HG03095 (cell line): ENCODE data around the gene ADAM10.

Experiments used
- ATAC-seq: cut with Tn5 transposase; IDR thresholded peaks from one replicate; pipeline ENCODE4 v1.9.1; 2021; ENCODE audit warnings: moderate library complexity; ENCODE audit not compliant: unreplicated experiment

Gene ADAM10

DNA sequence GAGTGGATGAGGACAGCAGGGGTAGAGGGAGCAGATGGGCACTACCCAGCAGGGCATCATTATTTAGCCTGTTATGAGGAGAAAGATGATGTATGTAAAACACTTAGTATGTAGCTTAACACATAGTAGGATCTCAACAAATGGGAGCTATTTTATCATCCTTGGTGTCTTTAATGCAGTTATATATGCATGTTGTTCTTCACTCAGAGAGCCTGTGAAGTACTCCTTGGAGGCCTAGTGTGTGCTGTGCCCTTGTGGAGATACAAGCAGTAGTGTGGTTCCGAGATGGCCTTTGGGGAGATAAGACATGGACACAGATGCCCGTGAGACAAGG, 193.5 kb downstream of the ADAM10 start:
- no peak for ATAC-seq

- no peak for ATAC-seq
Observed at GRCh38 chr15:58555162-58556027, 194.1 kb downstream of the ADAM10 start.

DNA sequence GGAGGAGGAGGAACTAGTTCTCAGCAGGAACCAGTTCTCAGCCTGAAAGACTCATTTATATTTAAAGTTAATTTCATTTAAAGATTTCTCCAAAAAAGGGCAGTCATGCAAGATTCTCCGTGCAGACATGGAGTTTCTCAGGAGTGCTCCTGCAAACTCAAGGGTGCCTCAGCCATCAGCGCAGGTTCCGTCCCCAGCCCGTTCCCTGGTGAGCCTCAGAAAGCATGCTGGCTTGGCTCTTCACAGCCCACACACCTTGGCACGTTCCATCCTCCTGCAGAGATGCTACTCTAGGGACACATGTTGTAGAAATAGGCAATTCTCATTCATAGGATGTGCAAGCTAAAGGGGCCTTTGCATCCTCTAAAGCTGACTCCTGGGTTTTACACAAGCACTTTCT, 194.7 kb downstream of the ADAM10 start:
- ATAC-seq, result no peak

- ATAC-seq, result no peak
Observed at GRCh38 chr15:58553365-58553918, 196.1 kb downstream of the ADAM10 start.

- no peak for ATAC-seq
Observed at GRCh38 chr15:58552505-58553364, 196.8 kb downstream of the ADAM10 start.

DNA sequence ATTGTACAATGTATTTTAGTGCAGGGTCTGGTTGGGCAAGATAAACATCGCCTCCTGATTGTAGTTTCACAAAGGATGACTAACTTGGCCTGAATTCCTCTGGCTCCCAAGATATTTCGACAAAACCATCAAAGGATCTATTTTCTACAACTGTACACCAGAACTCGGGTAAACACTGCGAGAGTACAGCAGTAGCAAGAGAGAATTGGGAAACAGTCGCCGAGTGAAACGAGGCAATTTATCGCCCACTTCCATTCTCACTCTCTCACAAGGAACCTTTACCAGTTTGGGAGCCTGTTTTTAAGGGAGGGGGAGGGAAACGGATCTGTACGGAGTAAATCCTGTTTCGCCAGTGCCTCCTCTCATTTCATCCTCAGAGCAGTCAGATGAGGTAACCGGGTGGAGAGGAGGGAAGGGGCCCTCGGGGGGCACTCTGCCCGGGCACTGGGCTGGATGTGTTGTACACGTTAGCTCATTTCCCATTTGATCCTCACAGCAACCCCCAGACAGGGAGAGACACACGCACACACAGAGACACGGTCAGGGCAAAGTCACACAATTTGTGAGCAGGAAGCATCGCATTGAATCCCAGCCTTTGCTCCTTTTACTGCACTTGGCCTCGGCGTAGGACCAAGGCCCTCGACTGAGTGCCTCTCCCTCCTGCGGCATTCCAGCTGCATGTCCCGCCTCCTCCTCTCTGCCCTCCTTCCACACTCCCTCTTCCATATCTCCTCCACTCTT, 197.6 kb downstream of the ADAM10 start:
- no peak for ATAC-seq

- ATAC-seq, result no peak
Observed at GRCh38 chr15:58551084-58551763, 198.3 kb downstream of the ADAM10 start.

DNA sequence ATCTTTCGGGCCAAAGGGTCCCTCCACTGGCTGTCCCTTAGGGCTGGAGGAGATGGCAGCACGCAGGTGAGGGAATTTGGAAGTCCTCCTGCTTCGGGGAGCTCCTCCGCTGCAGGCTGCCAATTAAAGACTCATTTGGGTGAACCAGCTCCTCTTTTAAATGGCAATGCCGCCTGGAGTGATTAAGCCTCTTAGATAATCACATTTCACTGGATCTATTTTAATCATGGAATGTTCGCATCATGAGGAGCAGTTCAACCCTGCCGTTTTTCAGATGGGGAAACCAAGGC, 199.8 kb downstream of the ADAM10 start:
- no peak for ATAC-seq

GRCh38 chr15:58549013-58549784, 200.3 kb downstream of the ADAM10 start:
- no peak for ATAC-seq

DNA sequence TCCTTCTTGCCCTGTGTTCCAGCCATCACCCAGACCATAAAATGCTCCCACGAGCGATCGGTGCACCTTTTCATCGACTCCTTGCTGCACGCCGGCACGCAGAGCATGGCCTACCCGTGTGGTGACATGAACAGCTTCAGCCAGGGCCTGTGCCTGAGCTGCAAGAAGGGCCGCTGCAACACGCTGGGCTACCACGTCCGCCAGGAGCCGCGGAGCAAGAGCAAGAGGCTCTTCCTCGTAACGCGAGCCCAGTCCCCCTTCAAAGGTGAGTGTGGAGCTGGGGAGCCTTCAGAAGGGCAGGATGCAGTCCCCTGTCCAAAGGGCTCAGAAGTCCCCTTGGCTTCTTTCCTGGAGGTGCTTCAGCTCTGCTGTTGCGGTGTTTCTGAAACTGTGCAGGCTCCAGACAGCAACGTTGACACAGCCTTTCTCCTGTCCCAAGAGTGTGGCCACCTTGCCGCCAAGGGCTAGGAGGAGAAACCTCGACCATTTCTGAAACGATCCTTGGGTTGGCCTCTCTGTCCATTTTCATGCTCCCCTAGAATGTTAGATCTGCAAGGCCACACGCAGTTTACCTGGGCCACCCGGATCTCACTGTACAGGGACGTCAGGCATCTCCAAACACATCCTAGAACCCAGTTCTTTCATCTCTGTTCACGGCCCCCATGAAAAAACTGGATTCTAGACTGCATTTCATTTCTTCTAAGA, 201.0 kb downstream of the ADAM10 start:
- ATAC-seq, result no peak

- no peak for ATAC-seq
Observed at GRCh38 chr15:58547628-58548307, 201.7 kb downstream of the ADAM10 start.

GRCh38 chr15:58546635-58547627, 202.6 kb downstream of the ADAM10 start:
- ATAC-seq, result no peak

DNA sequence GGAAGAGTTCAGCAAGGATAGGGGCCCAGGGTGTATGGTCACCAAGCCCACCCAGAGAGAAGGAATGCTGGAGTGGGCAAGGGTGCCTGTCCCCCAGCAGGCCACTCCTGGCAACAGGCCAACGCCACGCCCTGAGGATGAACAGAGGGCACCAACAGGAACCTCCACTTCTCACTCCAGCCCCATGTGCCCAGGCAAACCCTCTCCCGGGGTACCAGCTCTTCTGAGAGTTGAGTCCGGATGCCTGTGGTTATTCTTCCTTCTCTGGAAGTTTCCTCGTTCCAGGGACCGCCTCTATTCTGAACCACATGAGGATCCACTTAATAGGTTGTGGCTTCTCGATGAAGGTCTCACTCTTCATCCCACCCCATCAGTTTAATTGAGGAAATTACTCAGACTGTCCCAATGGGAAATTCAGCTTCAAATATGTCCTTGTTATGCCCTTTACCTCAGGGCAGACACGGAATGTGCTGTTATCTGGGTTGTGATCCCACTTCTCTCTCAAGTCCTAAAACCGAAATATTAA, 203.4 kb downstream of the ADAM10 start:
- no peak for ATAC-seq

DNA sequence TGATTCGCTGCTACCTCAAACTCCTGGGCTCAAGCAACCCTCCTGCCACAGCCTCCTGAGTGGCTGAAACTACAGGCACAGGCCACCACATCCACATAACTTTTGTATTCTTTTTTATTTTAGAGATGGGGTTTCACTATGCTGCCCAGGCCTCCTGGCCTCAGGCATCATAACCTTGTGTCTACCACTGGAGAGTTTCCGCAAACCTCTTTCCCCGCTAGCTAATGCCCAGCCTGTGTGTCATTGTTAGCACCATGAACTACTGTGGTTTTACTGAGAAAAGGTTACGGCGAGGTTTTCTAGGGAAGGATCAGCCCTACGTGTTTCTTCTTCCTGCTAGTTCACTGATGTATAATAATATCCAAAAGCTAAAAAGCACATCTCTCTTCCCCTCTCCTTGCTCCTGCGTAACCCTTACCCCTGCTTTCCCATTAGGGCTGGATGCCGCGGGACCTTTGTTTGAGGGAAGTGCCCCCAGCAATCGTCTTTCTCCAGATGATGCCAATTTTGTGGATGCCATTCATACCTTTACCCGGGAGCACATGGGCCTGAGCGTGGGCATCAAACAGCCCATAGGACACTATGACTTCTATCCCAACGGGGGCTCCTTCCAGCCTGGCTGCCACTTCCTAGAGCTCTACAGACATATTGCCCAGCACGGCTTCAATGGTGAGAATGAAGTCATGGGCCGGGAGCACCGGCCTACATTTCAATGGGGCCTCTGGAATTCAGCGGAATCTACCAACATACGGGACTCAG, 204.0 kb downstream of the ADAM10 start:
- ATAC-seq, result no peak

GRCh38 chr15:58544756-58545155, 204.8 kb downstream of the ADAM10 start:
- no peak for ATAC-seq

- no peak for ATAC-seq
Observed at GRCh38 chr15:58543664-58544335, 205.7 kb downstream of the ADAM10 start.
